NCI-H2029 treated with DMSO at 0.1 percent for 48 hours (cell line): ENCODE results near the gene QRFP.

Source experiments
- DNase-seq: peaks from one replicate; lab custom pipeline; 2025; lab: John Stamatoyannopoulos, UW

The QRFP gene

GRCh38 chr9:130904070-130905044 is 7.7 kb upstream of the QRFP start:
- no peak for DNase-seq

GRCh38 chr9:130903194-130904069 is 6.8 kb upstream of the QRFP start:
- DNase-seq: no peak

GRCh38 chr9:130902204-130903185 is 5.9 kb upstream of the QRFP start:
- DNase-seq: no peak

GRCh38 chr9:130901498-130902203 is 5.0 kb upstream of the QRFP start:
- DNase-seq: no peak

GRCh38 chr9:130900701-130901497 is 4.3 kb upstream of the QRFP start:
- DNase-seq: no peak

- no peak for DNase-seq
These were observed 2.6 kb upstream of the QRFP start for GRCh38 chr9:130899051-130899748.

- DNase-seq: no peak
These were observed 1.9 kb upstream of the QRFP start for GRCh38 chr9:130898552-130898852.

- no peak for DNase-seq
These were observed 1.4 kb upstream of the QRFP start for GRCh38 chr9:130897848-130898551.

- no peak for DNase-seq
These were observed 616 bp upstream of the QRFP start for GRCh38 chr9:130897105-130897751.

- no peak for DNase-seq
These were observed 955 bp downstream of the QRFP start for GRCh38 chr9:130895481-130896232.

- DNase-seq: no peak
These were observed 1.6 kb downstream of the QRFP start for GRCh38 chr9:130895038-130895437.

- no peak for DNase-seq
These were observed 2.1 kb downstream of the QRFP start for GRCh38 chr9:130894546-130894945.

- DNase-seq: no peak
These were observed 3.1 kb downstream of the QRFP start for GRCh38 chr9:130893341-130894101.

- DNase-seq: no peak
These were observed 3.9 kb downstream of the QRFP start for GRCh38 chr9:130892477-130893304.

- no peak for DNase-seq
These were observed 4.7 kb downstream of the QRFP start for GRCh38 chr9:130891688-130892476.
